Measurements from ENCODE around the gene CFAP74.

- TF ChIP-seq POLR2AphosphoS5 (IDR thresholded peaks at IDR 0.05; ENCODE audit: low read depth, low read length) (no peak), POLR2A (IDR thresholded peaks at IDR 0.05; ENCODE audit: low read depth, low read length) (no peak)
These were observed 19.0 kb downstream of the CFAP74 start for GRCh38 chr1:1984560-1985070.

Measured in GM12892 (cell line).